Measurements from ENCODE around the gene LIMS1. TPM values are rescaled to one million over a fixed set of nuclear protein-coding genes. Genes with fewer than 3 reads are reported as not detected.
"Not testable (repeated sequence)": the region's sequence is repeated elsewhere in the genome, so short reads cannot be mapped to it uniquely, and the experiment has no call there.

The LIMS1 gene
- polyA plus RNA-seq, 2 donors = 11.0 to 14.4 TPM

- not testable (repeated sequence) for H3K27me3 ChIP-seq (ENCODE audit: control insufficient read depth in 1 of 2, insufficient read depth in 2 of 2, low read length in 2 of 2); H3K4me1 ChIP-seq (ENCODE audit: control insufficient read depth in 2 of 2, insufficient read depth in 2 of 2, low read length in 1 of 2); H3K4me3 ChIP-seq (ENCODE audit: low read depth in 1 of 2, low read length in 2 of 2); H3K36me3 ChIP-seq (ENCODE audit: control insufficient read depth in 2 of 2, insufficient read depth in 2 of 2, low read length in 1 of 2); H3K27ac ChIP-seq (ENCODE audit: low read depth in 2 of 2, low read length in 1 of 2); H3K9me3 ChIP-seq (ENCODE audit: control insufficient read depth in 2 of 2, insufficient read depth in 1 of 2, low read depth in 1 of 2, low read length in 1 of 2)
- WGBS, 2 donors = 61 to 82% methylated on average over 4 of the region's 4 CpGs
Measured at GRCh38 chr2:108677239-108677744, 143.0 kb downstream of the LIMS1 start.

- not testable (repeated sequence) for H3K36me3 ChIP-seq (ENCODE audit: control insufficient read depth in 2 of 2, insufficient read depth in 2 of 2, low read length in 1 of 2); H3K4me1 ChIP-seq (ENCODE audit: control insufficient read depth in 2 of 2, insufficient read depth in 2 of 2, low read length in 1 of 2); H3K9me3 ChIP-seq (ENCODE audit: control insufficient read depth in 2 of 2, insufficient read depth in 1 of 2, low read depth in 1 of 2, low read length in 1 of 2); H3K27me3 ChIP-seq (ENCODE audit: control insufficient read depth in 1 of 2, insufficient read depth in 2 of 2, low read length in 2 of 2); H3K4me3 ChIP-seq (ENCODE audit: low read depth in 1 of 2, low read length in 2 of 2)
- WGBS, 2 donors = 22 to 29% methylated on average over 4 of the region's 4 CpGs
- H3K27ac ChIP-seq (ENCODE audit: low read depth in 2 of 2, low read length in 1 of 2) = peak overlapping the region in 1 of 2 donors; percentile 30
Measured at GRCh38 chr2:108678198-108678651, 144.0 kb downstream of the LIMS1 start.

DNA sequence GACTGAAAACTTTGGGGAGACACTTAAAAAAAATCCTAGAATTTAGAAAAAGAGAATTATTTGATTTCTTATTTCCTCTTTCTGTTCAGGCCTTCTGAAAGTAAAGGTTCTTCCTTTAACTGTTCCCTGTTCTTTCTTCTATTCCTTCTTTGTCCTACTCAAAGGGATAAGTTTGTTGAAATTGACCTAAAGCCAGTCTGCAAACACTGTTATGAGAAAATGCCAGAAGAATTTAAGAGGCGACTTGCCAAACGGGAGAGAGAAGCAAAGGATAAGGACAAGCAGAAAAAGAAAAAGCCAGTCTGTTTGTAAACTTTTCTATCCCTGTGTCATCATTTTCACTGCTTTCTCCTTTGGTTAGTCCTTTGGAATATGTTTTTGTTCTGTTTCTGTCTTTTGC lies 146.5 kb downstream of the LIMS1 start:
- not testable (repeated sequence) for H3K36me3 ChIP-seq (ENCODE audit: control insufficient read depth in 2 of 2, insufficient read depth in 2 of 2, low read length in 1 of 2); H3K27ac ChIP-seq (ENCODE audit: low read depth in 2 of 2, low read length in 1 of 2); H3K9me3 ChIP-seq (ENCODE audit: control insufficient read depth in 2 of 2, insufficient read depth in 1 of 2, low read depth in 1 of 2, low read length in 1 of 2); H3K27me3 ChIP-seq (ENCODE audit: control insufficient read depth in 1 of 2, insufficient read depth in 2 of 2, low read length in 2 of 2); H3K4me3 ChIP-seq (ENCODE audit: low read depth in 1 of 2, low read length in 2 of 2); H3K4me1 ChIP-seq (ENCODE audit: control insufficient read depth in 2 of 2, insufficient read depth in 2 of 2, low read length in 1 of 2)
- no CpG with 5 or more reads among the region's 2 CpGs for WGBS, 2 donors

DNA sequence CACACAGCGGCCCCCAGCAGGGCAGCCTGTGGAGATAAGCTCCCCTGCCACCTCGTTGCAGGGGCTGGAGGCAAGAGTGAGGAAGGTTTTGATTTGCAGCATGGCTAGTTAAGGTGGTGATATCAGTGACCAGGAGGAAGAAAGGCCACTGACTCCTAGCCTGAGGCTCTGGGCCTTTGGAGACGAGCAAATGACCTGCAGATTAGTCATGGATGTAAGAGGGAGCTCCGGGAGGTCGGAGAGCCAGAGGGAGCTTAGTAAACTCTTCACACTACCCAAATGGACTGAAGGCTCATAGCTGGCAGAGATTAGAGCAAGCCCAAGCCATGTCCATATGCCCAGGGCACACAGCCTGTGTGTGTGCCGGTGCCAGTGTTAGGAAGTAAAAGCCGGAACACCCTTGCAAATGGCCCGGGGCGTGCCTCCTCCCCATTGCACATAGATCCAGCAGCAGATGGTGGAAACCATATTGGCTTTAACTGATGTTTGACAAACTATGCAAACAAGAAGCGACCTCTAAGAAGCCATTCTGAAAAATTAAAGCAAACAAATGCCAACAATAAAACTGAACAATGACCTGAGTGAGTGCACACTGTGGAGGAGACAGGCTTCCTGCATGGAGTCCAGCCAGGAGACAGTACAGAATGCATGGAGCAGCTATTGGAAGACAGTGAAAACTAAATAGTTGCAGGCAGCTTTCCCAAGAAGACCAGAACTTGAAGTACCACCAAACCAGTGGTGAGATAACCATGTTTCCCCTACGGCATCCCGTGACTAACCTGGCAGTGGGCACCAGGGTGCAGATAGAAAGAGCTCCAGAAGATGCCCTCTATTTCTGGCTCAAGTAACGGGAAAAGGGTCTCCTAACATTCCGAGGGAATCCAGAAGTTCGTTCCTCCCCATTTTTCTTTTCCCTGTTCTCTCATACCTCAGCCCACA lies 154.8 kb downstream of the LIMS1 start:
- H3K9me3 ChIP-seq (ENCODE audit: control insufficient read depth in 2 of 2, insufficient read depth in 1 of 2, low read depth in 1 of 2, low read length in 1 of 2); H3K4me3 ChIP-seq (ENCODE audit: low read depth in 1 of 2, low read length in 2 of 2); H3K27ac ChIP-seq (ENCODE audit: low read depth in 2 of 2, low read length in 1 of 2); H3K4me1 ChIP-seq (ENCODE audit: control insufficient read depth in 2 of 2, insufficient read depth in 2 of 2, low read length in 1 of 2); H3K27me3 ChIP-seq (ENCODE audit: control insufficient read depth in 1 of 2, insufficient read depth in 2 of 2, low read length in 2 of 2); H3K36me3 ChIP-seq (ENCODE audit: control insufficient read depth in 2 of 2, insufficient read depth in 2 of 2, low read length in 1 of 2): not testable (repeated sequence)
- 69 to 73% methylated on average over 3 to 7 of the region's 15 CpGs for WGBS, 2 donors

DNA sequence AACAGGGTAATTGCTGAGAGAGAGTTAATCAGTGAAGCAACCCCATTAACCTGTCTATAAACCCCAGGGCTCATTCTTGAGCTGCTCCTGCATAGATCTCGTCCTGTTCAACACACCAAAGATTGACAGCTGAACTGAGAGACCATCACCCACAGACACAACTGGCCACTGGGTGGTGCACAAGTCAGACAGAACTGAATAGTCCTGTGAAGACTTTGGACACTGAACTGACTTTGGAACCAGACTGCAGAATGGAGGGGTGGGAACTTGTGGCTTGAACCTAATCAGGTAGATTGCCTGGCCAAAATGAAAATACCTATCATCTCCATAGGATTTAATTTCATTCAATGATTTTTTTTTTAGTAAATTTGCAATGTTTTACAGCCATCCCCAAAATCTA lies 155.7 kb downstream of the LIMS1 start:
- H3K27me3 ChIP-seq (ENCODE audit: control insufficient read depth in 1 of 2, insufficient read depth in 2 of 2, low read length in 2 of 2); H3K27ac ChIP-seq (ENCODE audit: low read depth in 2 of 2, low read length in 1 of 2); H3K4me3 ChIP-seq (ENCODE audit: low read depth in 1 of 2, low read length in 2 of 2); H3K36me3 ChIP-seq (ENCODE audit: control insufficient read depth in 2 of 2, insufficient read depth in 2 of 2, low read length in 1 of 2); H3K9me3 ChIP-seq (ENCODE audit: control insufficient read depth in 2 of 2, insufficient read depth in 1 of 2, low read depth in 1 of 2, low read length in 1 of 2); H3K4me1 ChIP-seq (ENCODE audit: control insufficient read depth in 2 of 2, insufficient read depth in 2 of 2, low read length in 1 of 2): not testable (repeated sequence)
- no CpG with 5 or more reads among the region's 1 CpG for WGBS, 2 donors

- H3K27ac ChIP-seq (ENCODE audit: low read depth in 2 of 2, low read length in 1 of 2) = no peak overlapping the region
- H3K27me3 ChIP-seq (ENCODE audit: control insufficient read depth in 1 of 2, insufficient read depth in 2 of 2, low read length in 2 of 2) = no peaks in the 10 kb centered on the region
- H3K36me3 ChIP-seq (ENCODE audit: control insufficient read depth in 2 of 2, insufficient read depth in 2 of 2, low read length in 1 of 2) = no peaks in the 10 kb centered on the region
- H3K4me1 ChIP-seq (ENCODE audit: control insufficient read depth in 2 of 2, insufficient read depth in 2 of 2, low read length in 1 of 2) = no peaks in the 10 kb centered on the region
- 98 to 99% methylated on average over 7 of the region's 7 CpGs for WGBS, 2 donors
- no peak overlapping the region for H3K4me3 ChIP-seq (ENCODE audit: low read depth in 1 of 2, low read length in 2 of 2)
- H3K9me3 ChIP-seq (ENCODE audit: control insufficient read depth in 2 of 2, insufficient read depth in 1 of 2, low read depth in 1 of 2, low read length in 1 of 2) = no peaks in the 10 kb centered on the region
Measured at GRCh38 chr2:108691447-108691846, 157.2 kb downstream of the LIMS1 start.

- Histone ChIP-seq H3K27me3 (ENCODE audit: control insufficient read depth in 1 of 2, insufficient read depth in 2 of 2, low read length in 2 of 2) (no peaks in the 10 kb centered on the region), H3K36me3 (ENCODE audit: control insufficient read depth in 2 of 2, insufficient read depth in 2 of 2, low read length in 1 of 2) (no peaks in the 10 kb centered on the region), H3K4me3 (ENCODE audit: low read depth in 1 of 2, low read length in 2 of 2) (no peak overlapping the region), H3K9me3 (ENCODE audit: control insufficient read depth in 2 of 2, insufficient read depth in 1 of 2, low read depth in 1 of 2, low read length in 1 of 2) (peaks cover 0 to under 1% of the 10 kb centered on the region in 2 donors), H3K27ac (ENCODE audit: low read depth in 2 of 2, low read length in 1 of 2) (no peak overlapping the region), H3K4me1 (ENCODE audit: control insufficient read depth in 2 of 2, insufficient read depth in 2 of 2, low read length in 1 of 2) (no peaks in the 10 kb centered on the region)
- 60 to 69% methylated on average over 3 of the region's 3 CpGs for WGBS, 2 donors
Measured at GRCh38 chr2:108701208-108701607, 166.9 kb downstream of the LIMS1 start.

GRCh38 chr2:108701806-108702205 lies 167.5 kb downstream of the LIMS1 start:
- 79 to 86% methylated on average over 2 of the region's 2 CpGs for WGBS, 2 donors
- no peaks in the 10 kb centered on the region for H3K4me1 ChIP-seq (ENCODE audit: control insufficient read depth in 2 of 2, insufficient read depth in 2 of 2, low read length in 1 of 2)
- peaks cover 0 to 2% of the 10 kb centered on the region in 2 donors for H3K9me3 ChIP-seq (ENCODE audit: control insufficient read depth in 2 of 2, insufficient read depth in 1 of 2, low read depth in 1 of 2, low read length in 1 of 2)
- H3K27me3 ChIP-seq (ENCODE audit: control insufficient read depth in 1 of 2, insufficient read depth in 2 of 2, low read length in 2 of 2) = no peaks in the 10 kb centered on the region
- no peak overlapping the region for H3K27ac ChIP-seq (ENCODE audit: low read depth in 2 of 2, low read length in 1 of 2)
- no peak overlapping the region for H3K4me3 ChIP-seq (ENCODE audit: low read depth in 1 of 2, low read length in 2 of 2)
- no peaks in the 10 kb centered on the region for H3K36me3 ChIP-seq (ENCODE audit: control insufficient read depth in 2 of 2, insufficient read depth in 2 of 2, low read length in 1 of 2)

GRCh38 chr2:108704871-108705270 lies 170.6 kb downstream of the LIMS1 start:
- Histone ChIP-seq H3K27ac (ENCODE audit: low read depth in 2 of 2, low read length in 1 of 2) (no peak overlapping the region), H3K27me3 (ENCODE audit: control insufficient read depth in 1 of 2, insufficient read depth in 2 of 2, low read length in 2 of 2) (no peaks in the 10 kb centered on the region), H3K4me3 (ENCODE audit: low read depth in 1 of 2, low read length in 2 of 2) (no peak overlapping the region), H3K9me3 (ENCODE audit: control insufficient read depth in 2 of 2, insufficient read depth in 1 of 2, low read depth in 1 of 2, low read length in 1 of 2) (peaks cover 0 to 2% of the 10 kb centered on the region in 2 donors), H3K4me1 (ENCODE audit: control insufficient read depth in 2 of 2, insufficient read depth in 2 of 2, low read length in 1 of 2) (no peaks in the 10 kb centered on the region), H3K36me3 (ENCODE audit: control insufficient read depth in 2 of 2, insufficient read depth in 2 of 2, low read length in 1 of 2) (no peaks in the 10 kb centered on the region)
- WGBS, 2 donors = 89 to 95% methylated on average over 1 of the region's 1 CpG

- Histone ChIP-seq H3K4me3 (ENCODE audit: low read depth in 1 of 2, low read length in 2 of 2) (no peak overlapping the region), H3K9me3 (ENCODE audit: control insufficient read depth in 2 of 2, insufficient read depth in 1 of 2, low read depth in 1 of 2, low read length in 1 of 2) (peaks cover 0 to 2% of the 10 kb centered on the region in 2 donors), H3K27ac (ENCODE audit: low read depth in 2 of 2, low read length in 1 of 2) (no peak overlapping the region), H3K36me3 (ENCODE audit: control insufficient read depth in 2 of 2, insufficient read depth in 2 of 2, low read length in 1 of 2) (no peaks in the 10 kb centered on the region), H3K4me1 (ENCODE audit: control insufficient read depth in 2 of 2, insufficient read depth in 2 of 2, low read length in 1 of 2) (no peaks in the 10 kb centered on the region), H3K27me3 (ENCODE audit: control insufficient read depth in 1 of 2, insufficient read depth in 2 of 2, low read length in 2 of 2) (no peaks in the 10 kb centered on the region)
Measured at GRCh38 chr2:108707300-108707699, 173.0 kb downstream of the LIMS1 start.
